Keratinocyte (primary cell): Measurements from ENCODE around the gene GAPDHS. TPM values are rescaled to one million over a fixed set of nuclear protein-coding genes. Genes with fewer than 3 reads are reported as not detected.

ENCODE experiments used
- DNase-seq: peaks from one replicate; pipeline ENCODE4 v3.0.0-alpha.2; 2011; ENCODE audit warnings: low read depth, missing footprints, low spot score
- FAIRE-seq: peaks from 2 replicates; lab custom pipeline; 2011; peaks lifted over from hg19 to GRCh38; lab: Jason Lieb, UNC
- H2AFZ ChIP-seq: 2 replicates; pipeline ENCODE4 v1.6.0; 2012; ENCODE audit warnings: low read length, control low read depth, inconsistent platforms; ENCODE audit not compliant: control insufficient read depth
- H3K27ac ChIP-seq: 2 replicates; pipeline ENCODE4 v1.5.1; 2011; ENCODE audit warnings: low read length; ENCODE audit not compliant: control insufficient read depth, insufficient read depth
- H3K27me3 ChIP-seq: 3 replicates; pipeline ENCODE4 v1.6.0; 2011; ENCODE audit warnings: low read length; ENCODE audit not compliant: control insufficient read depth, insufficient read depth; ENCODE audit errors: extremely low read depth
- H3K36me3 ChIP-seq, 2 experiments: 2 replicates in 1 of 2; 3 replicates in 1 of 2; pipeline ENCODE4 v1.5.1; 2011; ENCODE audit warnings: low read length in 2 of 2, mild to moderate bottlenecking in 1 of 2; ENCODE audit not compliant: control insufficient read depth in 2 of 2, insufficient read depth in 2 of 2; ENCODE audit errors: extremely low read depth in 1 of 2
- H3K4me1 ChIP-seq: 3 replicates; pipeline ENCODE4 v1.5.1; 2011; ENCODE audit warnings: low read length; ENCODE audit not compliant: control insufficient read depth, insufficient read depth; ENCODE audit errors: extremely low read depth
- H3K4me2 ChIP-seq: 3 replicates; pipeline ENCODE4 v1.6.0; 2011; ENCODE audit warnings: low read depth, low read length; ENCODE audit not compliant: control insufficient read depth, insufficient read depth; ENCODE audit errors: extremely low read depth
- H3K4me3 ChIP-seq, 3 experiments: fragments of 200-600 bp in 1 of 3; sonication (generic) in 1 of 3; 2 replicates in 2 of 3; 3 replicates in 1 of 3; pipeline ENCODE4 v1.5.1; 2011 to 2016; ENCODE audit warnings: low read length in 3 of 3, mild to moderate bottlenecking in 3 of 3, control low read depth in 2 of 3, inconsistent platforms in 1 of 3, low read depth in 1 of 3, mixed read lengths in 1 of 3, mixed run types in 1 of 3, moderate library complexity in 1 of 3; ENCODE audit not compliant: control insufficient read depth in 2 of 3, insufficient read depth in 2 of 3; ENCODE audit errors: extremely low read depth in 1 of 3
- H3K79me2 ChIP-seq: 2 replicates; pipeline ENCODE4 v1.6.0; 2012; ENCODE audit warnings: low read length; ENCODE audit not compliant: control insufficient read depth, insufficient read depth
- H3K9ac ChIP-seq: 3 replicates; pipeline ENCODE4 v1.6.0; 2011; ENCODE audit warnings: low read length; ENCODE audit not compliant: control insufficient read depth, insufficient read depth; ENCODE audit errors: extremely low read depth
- H3K9me1 ChIP-seq: 3 replicates; pipeline ENCODE4 v1.6.0; 2011; ENCODE audit warnings: low read length; ENCODE audit not compliant: control insufficient read depth, insufficient read depth; ENCODE audit errors: extremely low read depth
- H3K9me3 ChIP-seq: 2 replicates; pipeline ENCODE4 v1.5.1; 2012; ENCODE audit warnings: low read depth, low read length; ENCODE audit not compliant: control insufficient read depth
- H4K20me1 ChIP-seq: 3 replicates; pipeline ENCODE4 v1.6.0; 2011; ENCODE audit warnings: low read length; ENCODE audit not compliant: control insufficient read depth, insufficient read depth; ENCODE audit errors: extremely low read depth
- EZH2 ChIP-seq: IDR thresholded peaks from one replicate; pipeline ENCODE4 v1.6.1; 2012; ENCODE audit warnings: inconsistent platforms, mild to moderate bottlenecking, low read length, moderate library complexity
- dilution Hi-C: fragments of 300-500 bp; cut with MboI; formaldehyde crosslinking; loops from one replicate; pipeline ENCODE4 v1.7.0; 2020; ENCODE audit warnings: low sequenced_read_pairs; ENCODE audit not compliant: extremely low pct_ligation_motif_present
- polyA plus RNA-seq, 5 experiments: library from polyadenylated mRNA; depleted of rRNA in 3 of 5; stranded (reverse) in 3 of 5; stranded (forward) in 1 of 5; unstranded in 1 of 5; fragments of >200 nt; gene quantifications; 1 replicate in 1 of 5; 2 replicates in 3 of 5; 3 replicates in 1 of 5; pipeline versions ENCODE4 v1.2.1 to v1.2.3, GENCODE V29; 2011 to 2012; ENCODE audit warnings: missing spikeins in 2 of 5, low read depth in 1 of 5, low replicate concordance in 1 of 5
- TF ChIP-seq, protein P1 (sequence below), 3 experiments: IDR thresholded peaks in 1 of 3; conservative IDR thresholded peaks in 1 of 3; optimal IDR thresholded peaks in 1 of 3; 2 replicates in 2 of 3; 3 replicates in 1 of 3; pipeline versions ENCODE3 to v1.5.1; 2011; ENCODE audit warnings: low read length in 3 of 3, mild to moderate bottlenecking in 3 of 3, moderate library complexity in 2 of 3, control low read depth in 1 of 3, inconsistent platforms in 1 of 3; ENCODE audit not compliant: insufficient read depth in 2 of 3; ENCODE audit errors: extremely low read depth in 1 of 3

The GAPDHS gene
- polyA plus RNA-seq, 1 donor (not counting 4 experiments of a cell fraction or from before 2014, with no cell fraction given): 0.08 TPM

DNA sequence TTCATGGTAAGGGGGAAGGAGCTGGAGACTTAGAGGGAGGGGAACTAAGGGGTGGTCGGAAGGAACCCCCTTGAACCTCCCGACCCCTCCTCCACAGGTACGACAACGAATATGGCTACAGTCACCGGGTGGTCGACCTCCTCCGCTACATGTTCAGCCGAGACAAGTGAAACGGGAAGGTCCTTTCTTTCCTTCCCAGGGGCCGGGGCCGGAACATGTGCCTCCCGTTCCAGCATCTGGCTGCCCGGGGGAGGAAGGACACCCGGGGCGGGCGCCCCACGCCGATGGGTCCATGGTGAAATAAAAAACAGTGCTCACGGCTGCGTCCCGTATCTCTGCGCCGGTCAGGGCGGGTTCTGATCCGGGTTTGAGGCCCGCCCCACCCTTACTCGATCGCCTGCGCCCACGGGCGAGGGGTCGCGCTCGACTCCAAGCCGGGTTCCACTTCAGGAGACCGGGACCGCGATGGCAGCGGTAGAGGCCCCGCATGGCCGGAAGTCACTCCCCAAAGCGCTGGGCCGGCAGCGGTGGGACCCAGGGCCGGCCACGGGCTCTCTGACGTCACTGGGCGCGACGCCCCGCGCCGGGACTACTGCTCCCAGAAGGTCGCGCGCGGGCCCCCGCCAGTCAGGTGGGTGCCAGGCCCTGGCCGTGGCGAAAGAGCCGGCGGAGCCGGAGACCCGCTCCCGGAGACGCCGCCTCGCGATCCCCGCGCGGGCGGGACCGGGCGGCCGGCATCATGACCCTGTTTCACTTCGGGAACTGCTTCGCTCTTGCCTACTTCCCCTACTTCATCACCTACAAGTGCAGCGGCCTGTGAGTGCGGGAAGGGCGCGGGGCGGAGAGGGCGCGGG is 12.0 kb downstream of the GAPDHS start, which contains the start of gene TMEM147:
TSS of gene TMEM147 (plus strand) at position 626 of the 854 bp plus-strand sequence. CDS start at position 740, 114 bp downstream.
- Histone ChIP-seq H3K4me2 (peak within 1 kb of the TSS; percentile 98), H3K36me3 (peaks cover 8 to 15% of the 10 kb centered on the region in 2 experiments), H3K9me3 (no peaks in the 10 kb centered on the region), H4K20me1 (no peaks in the 10 kb centered on the region), H3K4me3 (peak within 1 kb of the TSS; percentile 87 to 96 (median 90)), H3K9me1 (no peaks in the 10 kb centered on the region), H3K27ac (peak within 1 kb of the TSS; percentile 88), H2AFZ (peak within 1 kb of the TSS; percentile 87), H3K9ac (peak within 1 kb of the TSS; percentile 93), H3K79me2 (peaks cover 32% of the 10 kb centered on the region), H3K4me1 (peaks cover 15% of the 10 kb centered on the region), H3K27me3 (no peaks in the 10 kb centered on the region)
- no peak for TF ChIP-seq EZH2
- TF ChIP-seq, protein P1, sequence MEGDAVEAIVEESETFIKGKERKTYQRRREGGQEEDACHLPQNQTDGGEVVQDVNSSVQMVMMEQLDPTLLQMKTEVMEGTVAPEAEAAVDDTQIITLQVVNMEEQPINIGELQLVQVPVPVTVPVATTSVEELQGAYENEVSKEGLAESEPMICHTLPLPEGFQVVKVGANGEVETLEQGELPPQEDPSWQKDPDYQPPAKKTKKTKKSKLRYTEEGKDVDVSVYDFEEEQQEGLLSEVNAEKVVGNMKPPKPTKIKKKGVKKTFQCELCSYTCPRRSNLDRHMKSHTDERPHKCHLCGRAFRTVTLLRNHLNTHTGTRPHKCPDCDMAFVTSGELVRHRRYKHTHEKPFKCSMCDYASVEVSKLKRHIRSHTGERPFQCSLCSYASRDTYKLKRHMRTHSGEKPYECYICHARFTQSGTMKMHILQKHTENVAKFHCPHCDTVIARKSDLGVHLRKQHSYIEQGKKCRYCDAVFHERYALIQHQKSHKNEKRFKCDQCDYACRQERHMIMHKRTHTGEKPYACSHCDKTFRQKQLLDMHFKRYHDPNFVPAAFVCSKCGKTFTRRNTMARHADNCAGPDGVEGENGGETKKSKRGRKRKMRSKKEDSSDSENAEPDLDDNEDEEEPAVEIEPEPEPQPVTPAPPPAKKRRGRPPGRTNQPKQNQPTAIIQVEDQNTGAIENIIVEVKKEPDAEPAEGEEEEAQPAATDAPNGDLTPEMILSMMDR (optimal IDR thresholded peaks at IDR 0.05 in 1 of 3, IDR thresholded peaks at IDR 0.05 in 1 of 3, conservative IDR thresholded peaks at IDR 0.05 in 1 of 3; ENCODE audit: extremely low read depth in 1 of 3, insufficient read depth in 2 of 3, low read length in 3 of 3): no peak
- DNase-seq (no peak), FAIRE-seq (peak; percentile 43)
- dilution Hi-C loops: no loop called here

DNA sequence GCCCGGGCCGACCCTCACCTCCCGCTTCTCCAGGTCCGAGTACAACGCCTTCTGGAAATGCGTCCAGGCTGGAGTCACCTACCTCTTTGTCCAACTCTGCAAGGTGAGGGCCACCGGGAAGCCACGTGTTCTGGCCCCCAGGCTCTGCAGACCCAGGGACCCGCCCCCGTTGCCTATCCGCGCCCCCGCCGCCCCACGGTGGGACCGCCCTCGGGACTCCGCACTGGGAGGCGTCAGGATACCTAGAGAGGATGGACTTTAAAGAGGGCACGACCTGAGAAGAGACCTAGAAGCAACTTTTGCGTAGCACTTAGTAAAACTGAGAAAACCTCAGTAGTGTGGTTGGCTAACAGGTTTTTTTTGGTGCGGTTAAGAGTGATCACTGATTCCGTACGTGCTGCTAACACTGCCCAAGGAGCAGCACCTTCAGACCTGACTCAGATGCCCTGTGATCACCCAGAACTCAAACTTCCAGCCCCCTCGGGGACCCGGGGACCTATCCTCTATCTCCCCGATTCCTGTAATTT is 12.7 kb downstream of the GAPDHS start:
- TF ChIP-seq, protein P1 (optimal IDR thresholded peaks at IDR 0.05 in 1 of 3, IDR thresholded peaks at IDR 0.05 in 1 of 3, conservative IDR thresholded peaks at IDR 0.05 in 1 of 3; ENCODE audit: extremely low read depth in 1 of 3, insufficient read depth in 2 of 3, low read length in 3 of 3): no peak
- no peak for TF ChIP-seq EZH2
- H3K36me3 ChIP-seq: peaks cover 9 to 13% of the 10 kb centered on the region in 2 experiments
- peak overlapping the region; percentile 87 to 96 (median 90) for H3K4me3 ChIP-seq
- peak overlapping the region; percentile 87 for H2AFZ ChIP-seq
- H3K9me3 ChIP-seq: no peaks in the 10 kb centered on the region
- peak overlapping the region; percentile 93 for H3K9ac ChIP-seq
- DNase-seq: no peak
- peak; percentile 20 for FAIRE-seq
- dilution Hi-C loops: no loop called here
- H3K4me2 ChIP-seq: peak overlapping the region; percentile 98
- H3K27ac ChIP-seq: peak overlapping the region; percentile 88
- H4K20me1 ChIP-seq: no peaks in the 10 kb centered on the region
- H3K27me3 ChIP-seq: no peaks in the 10 kb centered on the region
- H3K9me1 ChIP-seq: no peaks in the 10 kb centered on the region
- peaks cover 32% of the 10 kb centered on the region for H3K79me2 ChIP-seq
- H3K4me1 ChIP-seq: peaks cover 15% of the 10 kb centered on the region
